IPS-15b (cell line): ENCODE results near the gene MCM6.

ENCODE experiments used
- H3K27me3 ChIP-seq: one replicate; pipeline ENCODE4 v1.6.1; 2013; ENCODE audit warnings: low read length; ENCODE audit not compliant: control insufficient read depth, insufficient read depth
- H3K36me3 ChIP-seq: one replicate; pipeline ENCODE4 v1.6.1; 2013; ENCODE audit warnings: low read length; ENCODE audit not compliant: control insufficient read depth, insufficient read depth
- H3K4me1 ChIP-seq: one replicate; pipeline ENCODE4 v1.6.1; 2013; ENCODE audit warnings: mild to moderate bottlenecking, low read length; ENCODE audit not compliant: control insufficient read depth, insufficient read depth
- H3K4me3 ChIP-seq: one replicate; pipeline ENCODE4 v1.5.1; 2013; ENCODE audit warnings: low read depth, low read length
- H3K9ac ChIP-seq: one replicate; pipeline ENCODE4 v1.6.1; 2013; ENCODE audit warnings: low read depth, mild to moderate bottlenecking, low read length
- H3K9me3 ChIP-seq: one replicate; pipeline ENCODE4 v1.6.1; 2013; ENCODE audit warnings: mild to moderate bottlenecking, low read length; ENCODE audit not compliant: control insufficient read depth, insufficient read depth

The MCM6 gene

GRCh38 chr2:135832891-135833290, 43.4 kb downstream of the MCM6 start:
- no peaks in the 10 kb centered on the region for H3K27me3 ChIP-seq
- no peaks in the 10 kb centered on the region for H3K9me3 ChIP-seq
- no peak overlapping the region for H3K4me3 ChIP-seq
- H3K4me1 ChIP-seq: no peaks in the 10 kb centered on the region
- H3K9ac ChIP-seq: no peak overlapping the region
- no peaks in the 10 kb centered on the region for H3K36me3 ChIP-seq

GRCh38 chr2:135831180-135831812, 44.9 kb downstream of the MCM6 start:
- H3K4me3 ChIP-seq: no peak overlapping the region
- H3K36me3 ChIP-seq: no peaks in the 10 kb centered on the region
- no peaks in the 10 kb centered on the region for H3K4me1 ChIP-seq
- no peak overlapping the region for H3K9ac ChIP-seq
- no peaks in the 10 kb centered on the region for H3K27me3 ChIP-seq
- H3K9me3 ChIP-seq: no peaks in the 10 kb centered on the region

GRCh38 chr2:135829378-135830135, 46.7 kb downstream of the MCM6 start:
- Histone ChIP-seq H3K4me1 (no peaks in the 10 kb centered on the region), H3K9me3 (no peaks in the 10 kb centered on the region), H3K27me3 (no peaks in the 10 kb centered on the region), H3K36me3 (no peaks in the 10 kb centered on the region), H3K4me3 (no peak overlapping the region), H3K9ac (no peak overlapping the region)

GRCh38 chr2:135826544-135826943, 49.7 kb downstream of the MCM6 start:
- H3K4me3 ChIP-seq: no peak overlapping the region
- no peaks in the 10 kb centered on the region for H3K4me1 ChIP-seq
- H3K27me3 ChIP-seq: no peaks in the 10 kb centered on the region
- no peaks in the 10 kb centered on the region for H3K9me3 ChIP-seq
- no peaks in the 10 kb centered on the region for H3K36me3 ChIP-seq
- H3K9ac ChIP-seq: no peak overlapping the region

GRCh38 chr2:135825550-135826176, 50.6 kb downstream of the MCM6 start:
- no peaks in the 10 kb centered on the region for H3K36me3 ChIP-seq
- no peaks in the 10 kb centered on the region for H3K4me1 ChIP-seq
- H3K27me3 ChIP-seq: no peaks in the 10 kb centered on the region

GRCh38 chr2:135825131-135825530, 51.1 kb downstream of the MCM6 start:
- no peaks in the 10 kb centered on the region for H3K36me3 ChIP-seq
- H3K4me3 ChIP-seq: no peak overlapping the region
- H3K9me3 ChIP-seq: no peaks in the 10 kb centered on the region
- H3K27me3 ChIP-seq: no peaks in the 10 kb centered on the region
- no peak overlapping the region for H3K9ac ChIP-seq
- H3K4me1 ChIP-seq: no peaks in the 10 kb centered on the region

More at GRCh38 chr2:135825550-135826176, 50.6 kb downstream of the MCM6 start:
- Histone ChIP-seq H3K4me3 (no peak overlapping the region), H3K9me3 (no peaks in the 10 kb centered on the region), H3K9ac (no peak overlapping the region)

GRCh38 chr2:135822855-135823254, 53.4 kb downstream of the MCM6 start:
- Histone ChIP-seq H3K9me3 (no peaks in the 10 kb centered on the region), H3K4me1 (no peaks in the 10 kb centered on the region), H3K36me3 (no peaks in the 10 kb centered on the region), H3K9ac (no peak overlapping the region), H3K27me3 (no peaks in the 10 kb centered on the region), H3K4me3 (no peak overlapping the region)

- H3K36me3 ChIP-seq: no peaks in the 10 kb centered on the region
- H3K4me1 ChIP-seq: no peaks in the 10 kb centered on the region
- no peak overlapping the region for H3K9ac ChIP-seq
- no peak overlapping the region for H3K4me3 ChIP-seq
- H3K27me3 ChIP-seq: no peaks in the 10 kb centered on the region
- H3K9me3 ChIP-seq: no peaks in the 10 kb centered on the region
Observed at GRCh38 chr2:135821190-135821589, 55.1 kb downstream of the MCM6 start.

- Histone ChIP-seq H3K36me3 (no peaks in the 10 kb centered on the region), H3K9ac (no peak overlapping the region), H3K27me3 (no peaks in the 10 kb centered on the region), H3K9me3 (no peaks in the 10 kb centered on the region), H3K4me3 (no peak overlapping the region), H3K4me1 (no peaks in the 10 kb centered on the region)
Observed at GRCh38 chr2:135820003-135820618, 56.1 kb downstream of the MCM6 start.

GRCh38 chr2:135818937-135819610, 57.2 kb downstream of the MCM6 start:
- H3K9ac ChIP-seq: no peak overlapping the region
- H3K36me3 ChIP-seq: no peaks in the 10 kb centered on the region
- no peaks in the 10 kb centered on the region for H3K4me1 ChIP-seq
- no peak overlapping the region for H3K4me3 ChIP-seq
- H3K27me3 ChIP-seq: no peaks in the 10 kb centered on the region
- no peaks in the 10 kb centered on the region for H3K9me3 ChIP-seq

GRCh38 chr2:135817951-135818350, 58.3 kb downstream of the MCM6 start:
- Histone ChIP-seq H3K9ac (no peak overlapping the region), H3K36me3 (no peaks in the 10 kb centered on the region), H3K9me3 (no peaks in the 10 kb centered on the region), H3K4me1 (no peaks in the 10 kb centered on the region), H3K4me3 (no peak overlapping the region), H3K27me3 (no peaks in the 10 kb centered on the region)
